ENCODE measurements around the gene SLC25A10.
A peak's percentile ranks its signal among the peaks of the same experiment; 100 is the strongest.
"Not testable (repeated sequence)": the region's sequence is repeated elsewhere in the genome, so short reads cannot be mapped to it uniquely, and the experiment has no call there.

The SLC25A10 gene

GRCh38 chr17:81711814-81712467, at the start of gene SLC25A10:
Gene SLC25A10, plus strand, starts transcription at chr17:81712284. Its CDS starts 143 bp downstream, at chr17:81712427.
- Mint-ChIP-seq H3K27me3 (no peaks in the 10 kb centered on the region), H3K4me3 (peak within 1 kb of the TSS; percentile 88 to 90), H3K27ac (peak within 1 kb of the TSS; percentile 88 to 95), H3K9me3 (no peaks in the 10 kb centered on the region), H3K4me1 (peaks cover 50% of the 10 kb centered on the region)
- peak; percentile 86 for DNase-seq
- peak; percentile 91 for ATAC-seq

GRCh38 chr17:81664051-81664470, 48.0 kb upstream of the SLC25A10 start:
- ATAC-seq, result no peak
- H3K27ac Mint-ChIP-seq, result peak overlapping the region in 1 of 2 donors; percentile 86
- peak overlapping the region; percentile 50 to 55 for H3K4me3 Mint-ChIP-seq
- H3K27me3 Mint-ChIP-seq, result no peaks in the 10 kb centered on the region
- H3K4me1 Mint-ChIP-seq, result peaks cover 62% of the 10 kb centered on the region
- H3K9me3 Mint-ChIP-seq, result no peaks in the 10 kb centered on the region
- no peak for DNase-seq

GRCh38 chr17:81665205-81666091, 46.6 kb upstream of the SLC25A10 start:
- peaks cover 73% of the 10 kb centered on the region for H3K4me1 Mint-ChIP-seq
- H3K9me3 Mint-ChIP-seq, result no peaks in the 10 kb centered on the region
- H3K4me3 Mint-ChIP-seq, result peak overlapping the region; percentile 92 to 97
- H3K27ac Mint-ChIP-seq, result peak overlapping the region; percentile 85 to 94
- no peaks in the 10 kb centered on the region for H3K27me3 Mint-ChIP-seq
- peak; percentile 35 to 61 for DNase-seq
- ATAC-seq, result peak; percentile 58

GRCh38 chr17:81666092-81666341, 46.1 kb upstream of the SLC25A10 start:
- peaks cover 73% of the 10 kb centered on the region for H3K4me1 Mint-ChIP-seq
- H3K9me3 Mint-ChIP-seq, result no peaks in the 10 kb centered on the region
- no peaks in the 10 kb centered on the region for H3K27me3 Mint-ChIP-seq
- H3K27ac Mint-ChIP-seq, result peak overlapping the region; percentile 85 to 94
- ATAC-seq, result no peak
- H3K4me3 Mint-ChIP-seq, result peak overlapping the region; percentile 92 to 97
- no peak for DNase-seq

GRCh38 chr17:81666342-81667191, 45.5 kb upstream of the SLC25A10 start, which contains the start of the genes CCDC137 and OXLD1:
Gene CCDC137, plus strand, starts transcription at chr17:81666737. Its CDS starts 30 bp downstream, at chr17:81666767.
Gene OXLD1, minus strand, starts transcription at chr17:81666605. Its CDS starts 28 bp downstream, at chr17:81666577.
- Mint-ChIP-seq H3K4me1 (peaks cover 73% of the 10 kb centered on the region), H3K27ac (peak within 1 kb of the TSS; percentile 94 to 98)
- DNase-seq, result peak; percentile 90 to 95

GRCh38 chr17:81667754-81668153, 44.3 kb upstream of the SLC25A10 start:
- Mint-ChIP-seq H3K9me3 (no peaks in the 10 kb centered on the region), H3K27ac (peak overlapping the region; percentile 15 to 87), H3K27me3 (no peaks in the 10 kb centered on the region), H3K4me1 (peaks cover 76% of the 10 kb centered on the region), H3K4me3 (peak overlapping the region; percentile 92 to 97)
- ATAC-seq, result no peak
- DNase-seq, result no peak

More at GRCh38 chr17:81666342-81667191, 45.5 kb upstream of the SLC25A10 start, which contains the start of the genes CCDC137 and OXLD1:
- peak; percentile 95 for ATAC-seq
- Mint-ChIP-seq H3K4me3 (peak within 1 kb of the TSS; percentile 92 to 97), H3K27me3 (no peaks in the 10 kb centered on the region), H3K9me3 (no peaks in the 10 kb centered on the region)

GRCh38 chr17:81672504-81672903, 39.6 kb upstream of the SLC25A10 start:
- H3K27ac Mint-ChIP-seq, result no peak overlapping the region
- H3K4me1 Mint-ChIP-seq, result peaks cover 50% of the 10 kb centered on the region
- no peak overlapping the region for H3K4me3 Mint-ChIP-seq
- H3K27me3 Mint-ChIP-seq, result no peaks in the 10 kb centered on the region
- H3K9me3 Mint-ChIP-seq, result no peaks in the 10 kb centered on the region
- DNase-seq (no peak), ATAC-seq (no peak)

GRCh38 chr17:81672954-81673353, 39.1 kb upstream of the SLC25A10 start:
- Mint-ChIP-seq H3K4me3 (no peak overlapping the region), H3K4me1 (peaks cover 46% of the 10 kb centered on the region), H3K27ac (no peak overlapping the region), H3K9me3 (no peaks in the 10 kb centered on the region), H3K27me3 (no peaks in the 10 kb centered on the region)
- ATAC-seq (no peak), DNase-seq (no peak)

GRCh38 chr17:81673561-81674258, 38.4 kb upstream of the SLC25A10 start:
- no peak for DNase-seq
- Mint-ChIP-seq H3K27ac (no peak overlapping the region), H3K4me1 (peaks cover 38% of the 10 kb centered on the region), H3K9me3 (no peaks in the 10 kb centered on the region), H3K27me3 (no peaks in the 10 kb centered on the region), H3K4me3 (no peak overlapping the region)
- no peak for ATAC-seq

- peaks cover 24% of the 10 kb centered on the region for H3K4me1 Mint-ChIP-seq
- ATAC-seq, H3K27ac Mint-ChIP-seq, H3K4me3 Mint-ChIP-seq, H3K9me3 Mint-ChIP-seq, H3K27me3 Mint-ChIP-seq: not testable (repeated sequence)
- DNase-seq, result peak; percentile 30 to 44
These were observed 36.4 kb upstream of the SLC25A10 start for GRCh38 chr17:81675515-81676221.

GRCh38 chr17:81676906-81677305, 35.2 kb upstream of the SLC25A10 start:
- H3K4me1 Mint-ChIP-seq, result peaks cover 30% of the 10 kb centered on the region
- ATAC-seq, result no peak
- H3K4me3 Mint-ChIP-seq, result no peak overlapping the region
- no peaks in the 10 kb centered on the region for H3K9me3 Mint-ChIP-seq
- H3K27ac Mint-ChIP-seq, result peak overlapping the region in 1 of 2 donors; percentile 31
- no peak for DNase-seq
- H3K27me3 Mint-ChIP-seq, result no peaks in the 10 kb centered on the region

GRCh38 chr17:81680150-81680549, 31.9 kb upstream of the SLC25A10 start:
- no peak overlapping the region for H3K27ac Mint-ChIP-seq
- ATAC-seq, result no peak

GRCh38 chr17:81681672-81682071, 30.4 kb upstream of the SLC25A10 start:
- Mint-ChIP-seq H3K9me3 (no peaks in the 10 kb centered on the region), H3K4me3 (peak overlapping the region in 1 of 2 donors; percentile 64), H3K4me1 (peaks cover 42% of the 10 kb centered on the region), H3K27me3 (no peaks in the 10 kb centered on the region), H3K27ac (peak overlapping the region in 1 of 2 donors; percentile 48)
- DNase-seq, result no peak
- no peak for ATAC-seq

More at GRCh38 chr17:81680150-81680549, 31.9 kb upstream of the SLC25A10 start:
- Mint-ChIP-seq H3K4me3 (no peak overlapping the region), H3K4me1 (peaks cover 35% of the 10 kb centered on the region), H3K9me3 (no peaks in the 10 kb centered on the region), H3K27me3 (no peaks in the 10 kb centered on the region)
- no peak for DNase-seq

- ATAC-seq, result no peak
- peak overlapping the region; percentile 94 to 95 for H3K4me3 Mint-ChIP-seq
- no peaks in the 10 kb centered on the region for H3K27me3 Mint-ChIP-seq
- H3K27ac Mint-ChIP-seq, result peak overlapping the region; percentile 81 to 89
- DNase-seq, result no peak
- no peaks in the 10 kb centered on the region for H3K9me3 Mint-ChIP-seq
- H3K4me1 Mint-ChIP-seq, result peaks cover 52% of the 10 kb centered on the region
These were observed 29.4 kb upstream of the SLC25A10 start for GRCh38 chr17:81682565-81683207.

All from stimulated activated naive CD8-positive, alpha-beta T cell treated with anti-CD3 and anti-CD28 coated beads, Interleukin-15, amount 100 ng/mL, for 72 hours (primary cell).